Skeletal muscle cell (primary cell): ENCODE data around the gene GPC3.
A peak's percentile ranks its signal among the peaks of the same experiment; 100 is the strongest.
"Not testable (repeated sequence)": the region's sequence is repeated elsewhere in the genome, so short reads cannot be mapped to it uniquely, and the experiment has no call there.

Source experiments
- DNase-seq: peaks from one replicate; pipeline ENCODE4 v3.0.0-alpha.2; 2010; ENCODE audit warnings: low read depth
- H3K4me3 ChIP-seq: 2 replicates; pipeline ENCODE4 v1.5.1; 2011; ENCODE audit warnings: low read depth, mild to moderate bottlenecking, control low read depth, low read length, moderate library complexity

Gene GPC3

DNA sequence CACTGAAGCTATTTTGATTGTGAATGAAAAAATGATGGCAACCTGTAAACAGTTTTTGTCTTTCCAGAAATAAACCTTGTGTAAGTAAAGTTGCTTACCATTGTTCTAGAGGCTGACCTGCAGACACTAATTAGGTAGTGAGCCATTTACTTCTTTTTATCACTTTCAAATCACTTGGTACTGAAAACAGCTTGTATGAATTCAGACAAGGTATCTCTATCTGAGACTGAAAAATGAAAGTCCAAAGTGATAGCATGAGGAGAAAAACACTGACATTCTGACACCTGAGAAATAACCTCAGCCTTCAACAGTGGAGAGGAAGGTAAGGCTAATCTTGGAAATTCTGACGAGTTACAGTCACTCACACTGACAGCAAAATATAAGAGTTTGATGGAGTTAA is 238.8 kb downstream of the GPC3 start:
- no peak overlapping the region for H3K4me3 ChIP-seq
- no peak for DNase-seq

DNA sequence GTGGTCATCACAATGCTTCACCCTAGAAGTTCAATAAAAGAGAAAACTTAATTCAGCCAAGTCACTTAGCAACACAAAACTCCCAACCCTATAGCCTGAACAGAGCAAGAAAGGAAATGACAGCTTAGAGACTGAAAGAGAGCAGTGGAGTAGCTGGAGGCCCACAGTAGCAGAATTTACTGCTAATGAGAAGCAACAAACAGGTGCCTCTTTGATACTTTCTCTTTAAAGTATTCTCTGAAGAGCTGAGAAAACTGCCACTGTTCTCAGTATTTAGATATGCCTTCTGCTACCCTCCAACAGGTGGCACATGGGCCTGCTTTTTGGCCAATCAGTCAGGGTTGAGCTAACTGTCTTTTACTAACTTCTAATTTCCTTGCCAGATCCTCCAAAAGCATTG is 240.0 kb downstream of the GPC3 start:
- no peak overlapping the region for H3K4me3 ChIP-seq

DNA sequence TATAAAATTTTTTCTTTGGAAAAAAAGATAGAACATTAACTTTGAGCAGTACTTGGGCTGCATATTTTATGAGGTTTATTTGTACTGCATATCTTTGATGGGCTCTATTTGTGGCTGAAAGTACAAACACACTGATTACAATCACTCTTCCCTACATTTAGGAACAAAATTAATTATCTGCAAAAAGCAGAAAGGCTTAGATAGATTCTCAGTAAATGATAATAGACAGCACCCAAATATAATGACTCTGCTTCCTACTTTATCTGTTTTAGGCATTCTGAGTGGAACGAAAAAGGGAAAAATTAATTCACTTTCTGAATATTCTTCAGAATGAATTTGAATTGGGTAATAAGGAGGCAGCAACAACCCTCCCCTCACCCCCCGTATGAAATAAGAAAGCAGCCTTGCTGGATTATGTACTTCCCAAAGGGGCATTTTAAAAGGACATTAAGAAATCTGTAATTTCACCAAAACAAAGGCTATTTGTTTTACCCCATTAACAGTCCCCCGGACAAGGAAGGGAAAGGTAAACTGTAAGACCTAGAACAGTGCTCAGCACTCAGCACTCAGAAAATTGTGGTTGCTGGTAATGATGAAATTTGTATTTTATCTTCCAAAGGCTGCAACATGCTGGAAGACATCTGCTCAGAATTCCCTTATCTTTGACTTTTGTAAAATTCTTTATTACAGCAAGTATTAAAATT is 242.6 kb downstream of the GPC3 start:
- DNase-seq = no peak
- H3K4me3 ChIP-seq = no peak overlapping the region

More for the DNA sequence above, 240.0 kb downstream of the GPC3 start:
- no peak for DNase-seq

DNA sequence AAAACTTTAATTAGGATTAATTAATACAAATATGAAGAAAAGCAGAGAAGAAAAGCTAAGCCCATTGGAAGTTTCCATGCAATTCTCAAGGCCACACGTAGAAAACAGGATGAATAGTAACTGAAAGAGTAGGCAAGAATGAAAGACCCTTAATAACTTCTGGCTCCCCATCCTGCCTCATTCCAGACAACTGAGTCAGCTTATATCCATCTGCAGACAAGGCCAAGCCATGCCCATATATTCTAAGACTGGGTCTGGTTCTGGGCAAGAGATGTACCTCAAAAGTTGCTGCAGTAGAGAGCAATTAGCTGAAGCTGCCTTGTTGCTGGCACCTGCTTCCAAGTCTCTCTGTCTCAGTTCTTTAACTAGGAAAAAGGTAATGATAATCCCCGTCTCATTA is 244.1 kb downstream of the GPC3 start:
- no peak for DNase-seq

DNA sequence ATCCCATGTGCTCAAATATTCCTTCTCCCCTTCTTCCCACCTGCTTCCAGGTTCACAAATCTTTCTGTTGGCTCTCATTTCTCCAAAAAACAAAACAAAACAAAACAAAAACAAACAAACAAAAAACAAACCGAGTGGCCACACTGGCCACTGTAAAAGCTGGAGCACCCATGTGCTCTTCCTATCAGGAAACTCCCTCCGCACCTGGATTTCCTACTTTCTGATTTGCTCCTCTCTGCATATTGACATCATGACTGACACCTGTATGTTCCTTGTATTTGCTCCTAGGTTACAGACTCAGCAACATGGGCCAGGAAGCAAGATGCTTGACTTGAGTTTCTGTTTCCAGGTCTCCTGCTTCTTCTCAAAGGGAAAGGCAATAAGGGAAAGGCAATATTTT is 258.8 kb downstream of the GPC3 start:
- no peak for DNase-seq
- no peak overlapping the region for H3K4me3 ChIP-seq

More for the DNA sequence above, 244.1 kb downstream of the GPC3 start:
- H3K4me3 ChIP-seq = no peak overlapping the region

DNA sequence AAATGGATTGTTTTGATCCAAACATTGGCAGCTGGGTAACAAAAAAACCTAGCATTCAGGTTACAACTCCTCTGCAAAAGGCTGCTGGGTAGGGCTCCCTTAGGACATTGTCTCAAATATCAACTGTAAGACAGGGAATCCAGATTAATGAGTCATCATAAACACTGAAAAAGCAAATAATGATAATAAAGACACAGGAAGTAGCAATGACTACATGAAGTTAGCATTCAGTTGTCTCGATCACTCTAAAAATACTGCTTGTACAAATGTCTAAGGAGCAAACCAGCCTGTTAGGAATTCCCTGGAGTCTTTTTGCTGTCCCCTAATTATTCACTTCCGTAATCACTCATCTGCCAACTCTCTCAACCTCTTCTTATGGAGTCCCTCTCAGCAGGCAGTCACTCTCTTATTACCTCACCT is 259.2 kb downstream of the GPC3 start:
- DNase-seq = peak; percentile 51
- no peak overlapping the region for H3K4me3 ChIP-seq

DNA sequence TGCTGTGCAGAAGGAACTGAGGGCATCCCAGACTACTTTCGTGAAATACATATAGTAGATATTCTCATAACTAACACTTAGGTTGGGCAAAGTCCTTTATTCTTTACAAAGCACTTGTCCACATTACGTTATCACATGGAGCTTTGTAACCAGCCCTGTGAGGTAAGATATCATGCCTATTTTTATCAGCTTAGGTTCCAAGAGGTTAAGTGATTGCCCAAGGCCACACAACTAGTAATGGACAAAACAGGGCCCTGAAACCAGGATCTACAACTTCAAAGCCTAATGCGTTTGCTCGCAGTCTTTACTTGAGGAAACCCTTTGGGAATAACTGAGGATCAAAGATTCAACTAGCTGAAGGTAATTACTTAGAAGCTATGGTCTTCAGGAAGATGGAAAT is 261.5 kb downstream of the GPC3 start:
- no peak overlapping the region for H3K4me3 ChIP-seq
- no peak for DNase-seq

DNA sequence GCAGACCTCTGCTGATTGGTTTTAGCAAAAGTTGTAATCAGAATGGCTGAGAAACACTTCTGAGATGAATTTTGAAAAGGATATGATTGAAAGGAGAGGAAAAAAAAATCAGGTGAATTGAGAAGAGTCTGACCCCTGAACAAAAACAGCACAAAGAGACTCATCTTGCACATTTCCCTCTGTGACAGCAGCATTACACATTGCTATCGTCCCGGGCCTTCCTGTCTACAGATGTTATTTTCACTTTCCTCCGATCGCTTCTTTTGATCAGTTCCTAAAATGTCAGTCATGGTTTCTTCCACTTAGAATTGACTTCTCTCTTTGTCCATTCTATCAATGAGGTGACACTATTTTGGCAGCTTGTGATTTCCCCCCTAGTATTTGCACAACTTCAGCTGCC is 262.6 kb downstream of the GPC3 start:
- H3K4me3 ChIP-seq = no peak overlapping the region
- DNase-seq = no peak

DNA sequence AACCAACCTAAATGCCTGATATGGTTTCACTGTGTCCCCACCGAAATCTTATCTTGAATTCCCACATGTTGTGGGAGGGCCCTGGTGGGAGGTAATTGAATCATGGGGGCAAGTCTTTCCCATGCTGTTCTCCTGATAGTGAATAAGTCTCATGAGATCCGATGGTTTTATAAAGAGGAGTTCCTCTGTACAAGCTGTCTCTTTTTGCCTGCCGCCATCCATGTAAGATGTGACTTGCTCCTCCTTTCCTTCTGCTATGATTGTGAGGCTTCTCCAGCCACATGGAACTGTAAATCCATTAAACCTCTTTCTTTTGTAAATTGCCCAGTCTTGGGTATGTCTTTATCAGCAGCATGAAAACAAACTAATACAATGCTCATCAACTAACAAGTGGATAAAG is 265.1 kb downstream of the GPC3 start:
- not testable (repeated sequence) for DNase-seq, H3K4me3 ChIP-seq

DNA sequence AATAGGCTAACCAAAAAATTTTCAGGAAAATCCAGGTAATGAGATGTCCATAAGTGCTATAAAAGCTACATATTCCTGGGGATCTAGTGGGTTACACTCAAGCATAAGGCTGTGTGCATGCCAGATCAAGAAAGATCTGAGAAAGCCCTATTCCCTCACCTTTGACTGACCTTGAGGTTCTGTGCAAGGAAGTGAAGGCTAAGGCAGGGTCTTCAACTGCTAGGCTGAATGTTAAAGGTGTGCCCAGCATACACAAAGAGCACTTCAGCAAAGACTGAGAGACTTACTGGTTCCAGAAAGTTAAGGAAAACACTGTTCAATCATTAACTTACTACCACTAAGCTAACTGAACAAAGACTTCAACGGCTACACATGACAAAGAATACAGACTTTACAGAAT is 269.7 kb downstream of the GPC3 start:
- DNase-seq = no peak
- no peak overlapping the region for H3K4me3 ChIP-seq

DNA sequence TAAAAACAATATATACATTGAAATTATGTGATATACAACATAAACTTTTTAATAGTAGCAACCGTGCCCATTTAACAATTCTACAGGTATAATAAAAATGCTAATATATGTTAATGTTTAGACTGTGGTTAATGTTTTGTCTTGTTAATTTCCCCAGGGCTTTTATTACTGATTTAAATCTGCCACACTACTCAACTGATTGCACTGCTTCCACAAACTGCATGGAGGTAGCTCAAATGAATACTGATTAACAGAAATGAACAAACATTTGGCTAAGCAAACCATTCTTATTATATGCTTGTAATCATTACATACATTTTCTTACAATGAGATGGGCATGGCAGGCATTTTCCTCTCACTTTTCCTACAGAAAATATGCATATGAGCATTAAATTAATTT is 275.9 kb downstream of the GPC3 start:
- H3K4me3 ChIP-seq = no peak overlapping the region
- DNase-seq = no peak

DNA sequence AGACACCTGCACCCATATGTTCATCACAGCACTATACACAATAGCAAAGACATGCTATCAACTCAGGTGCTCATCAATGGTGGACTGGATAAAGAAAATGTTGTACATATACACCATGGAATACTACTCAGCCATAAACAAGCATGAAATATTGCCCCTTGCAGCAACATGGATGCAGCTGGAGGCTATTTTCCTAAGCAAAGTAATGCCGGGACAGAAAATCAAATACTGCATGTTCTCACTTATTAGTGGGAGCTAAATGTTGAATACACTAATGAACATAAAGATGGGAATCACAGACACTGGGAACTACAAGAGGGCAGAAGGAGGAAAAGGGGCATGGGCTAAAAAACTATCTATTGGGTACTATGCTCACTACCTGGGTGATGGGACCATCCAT is 278.5 kb downstream of the GPC3 start:
- no peak overlapping the region for H3K4me3 ChIP-seq
- no peak for DNase-seq

DNA sequence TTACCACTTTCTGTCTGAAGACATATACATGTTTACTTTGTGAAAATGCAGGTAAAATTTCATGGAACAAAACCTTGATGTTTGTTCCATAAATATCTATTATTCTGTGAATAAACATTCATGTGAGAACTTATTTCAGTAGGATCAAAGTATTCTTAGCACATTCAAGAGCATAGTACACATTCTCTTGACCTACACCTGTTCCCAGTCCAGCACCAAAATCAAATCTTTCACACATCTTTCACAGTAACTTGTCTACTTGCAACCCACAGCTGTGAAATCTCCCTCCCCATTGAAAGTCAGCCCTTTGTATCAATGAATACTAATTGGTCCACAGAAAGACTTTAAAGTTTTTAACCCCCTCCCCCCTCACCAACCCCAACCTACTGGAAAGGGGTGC is 283.2 kb downstream of the GPC3 start:
- DNase-seq = no peak
- H3K4me3 ChIP-seq = no peak overlapping the region

DNA sequence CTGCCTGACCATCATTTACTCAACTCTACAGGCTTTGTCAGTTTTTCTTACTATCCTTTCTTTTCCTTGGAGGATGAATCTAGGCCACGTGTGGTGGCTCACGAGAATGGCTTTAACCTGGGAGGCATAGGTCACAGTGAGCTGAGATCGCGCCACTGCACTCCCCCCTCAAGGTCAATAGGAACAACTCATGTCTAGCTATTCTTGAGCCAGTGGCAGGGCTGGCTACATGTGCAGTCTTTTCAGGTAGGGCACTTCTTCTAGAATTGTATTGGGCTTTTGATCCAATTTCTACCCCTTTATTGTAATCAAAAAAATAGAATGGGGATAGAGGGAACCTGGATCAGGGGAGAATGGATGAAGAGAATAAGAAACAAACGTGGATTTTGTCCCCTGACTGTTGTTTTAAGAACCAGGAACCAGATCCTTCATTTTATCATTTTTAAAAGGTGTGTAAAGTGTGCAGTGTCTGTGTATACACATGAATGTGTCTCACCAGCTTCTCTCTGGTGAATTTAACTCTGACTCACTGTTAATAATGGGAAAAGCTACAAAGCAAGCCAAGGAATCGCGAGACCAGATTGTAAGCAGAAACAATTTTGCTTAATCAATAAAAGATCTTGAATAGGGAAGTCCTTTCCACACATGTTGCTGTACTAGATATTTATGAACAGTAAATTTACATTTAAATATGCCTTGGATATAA is 286.2 kb downstream of the GPC3 start:
- no peak for DNase-seq

DNA sequence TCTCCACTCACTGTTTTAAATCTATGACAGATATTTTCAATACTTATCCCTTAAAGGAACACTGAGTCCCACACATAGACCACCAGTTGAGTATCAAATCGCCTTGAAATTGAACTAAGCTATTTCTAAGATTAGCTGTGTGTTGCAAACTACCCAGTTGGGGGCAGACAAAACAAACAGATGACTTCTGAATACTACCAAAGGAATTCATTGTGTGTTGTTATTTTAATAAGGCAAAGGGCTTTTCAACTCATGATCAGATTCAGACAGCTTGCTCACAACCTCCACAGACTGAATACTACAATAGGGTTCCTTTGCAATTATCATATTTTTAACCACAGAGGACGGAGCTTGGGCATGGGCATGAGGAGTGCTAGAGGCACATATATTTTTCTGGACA is 287.1 kb downstream of the GPC3 start:
- H3K4me3 ChIP-seq = no peak overlapping the region
- DNase-seq = peak; percentile 36

More for the DNA sequence above, 286.2 kb downstream of the GPC3 start:
- H3K4me3 ChIP-seq = no peak overlapping the region

DNA sequence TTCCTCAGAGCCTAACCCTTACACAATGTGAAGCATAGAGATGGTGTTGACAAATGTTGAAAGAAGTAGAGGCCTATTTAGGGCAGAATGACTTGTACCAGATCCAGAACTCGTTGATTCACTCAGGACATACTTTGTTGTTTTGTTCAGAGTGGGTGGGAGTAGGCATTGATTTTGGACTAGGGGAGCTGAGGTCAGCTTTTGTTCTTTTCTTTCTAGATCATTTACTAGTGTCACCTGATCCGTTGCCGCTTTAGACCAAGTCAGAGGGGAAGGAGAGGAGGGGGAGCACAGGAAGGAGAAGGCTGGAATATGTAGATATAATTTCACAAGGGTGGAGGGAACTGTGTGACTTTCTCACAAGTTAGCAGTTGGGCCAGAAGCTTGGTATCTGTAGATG is 287.7 kb downstream of the GPC3 start:
- DNase-seq = peak; percentile 19
- H3K4me3 ChIP-seq = no peak overlapping the region

DNA sequence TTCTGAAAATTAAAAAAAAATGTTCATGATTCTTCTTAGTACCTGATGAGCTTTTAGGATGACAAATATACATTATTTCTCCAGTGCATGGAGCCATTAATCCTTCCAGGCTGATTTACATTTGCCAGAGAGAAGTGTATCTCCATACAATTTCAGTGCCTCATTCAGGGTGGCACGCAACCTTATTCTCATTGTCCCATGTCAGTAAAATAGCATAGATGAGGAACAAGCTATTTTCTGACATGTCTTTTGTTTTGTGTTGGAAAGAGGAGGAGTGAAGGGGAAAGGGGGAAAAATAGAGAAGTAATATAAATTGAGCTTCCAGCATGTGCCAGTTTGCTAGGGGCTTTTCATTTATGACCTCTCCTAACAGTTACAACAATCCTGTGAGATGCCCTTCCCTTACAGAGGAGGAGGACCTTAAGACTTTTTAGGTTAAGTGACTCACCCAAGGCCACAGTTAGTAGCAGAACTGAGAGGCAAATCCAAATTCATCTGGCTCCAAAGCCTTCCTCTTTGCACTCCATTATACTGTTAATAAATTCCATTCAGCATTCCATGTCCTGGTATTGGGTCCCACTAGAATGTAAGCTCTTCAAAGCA is 295.3 kb downstream of the GPC3 start:
- no peak overlapping the region for H3K4me3 ChIP-seq
- no peak for DNase-seq

DNA sequence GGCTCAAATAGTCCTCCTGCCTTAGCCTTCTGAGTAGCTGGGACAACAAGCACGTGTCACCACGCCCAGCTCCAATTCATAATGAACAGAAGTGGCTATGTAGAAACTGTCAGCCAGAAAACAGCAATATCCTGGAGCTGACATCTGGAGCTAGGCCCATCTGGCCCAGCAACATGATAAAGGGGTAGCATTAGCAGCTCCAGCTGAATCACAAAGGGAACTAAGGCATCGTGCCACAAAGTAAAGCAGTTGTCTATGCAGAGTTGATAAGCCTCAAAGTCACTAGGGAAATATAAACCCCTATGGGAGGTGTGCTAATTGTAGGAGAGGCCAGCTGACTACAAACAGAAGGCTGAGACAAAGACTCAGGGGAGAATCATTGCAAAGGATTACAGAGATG is 299.6 kb downstream of the GPC3 start:
- no peak overlapping the region for H3K4me3 ChIP-seq
- no peak for DNase-seq

DNA sequence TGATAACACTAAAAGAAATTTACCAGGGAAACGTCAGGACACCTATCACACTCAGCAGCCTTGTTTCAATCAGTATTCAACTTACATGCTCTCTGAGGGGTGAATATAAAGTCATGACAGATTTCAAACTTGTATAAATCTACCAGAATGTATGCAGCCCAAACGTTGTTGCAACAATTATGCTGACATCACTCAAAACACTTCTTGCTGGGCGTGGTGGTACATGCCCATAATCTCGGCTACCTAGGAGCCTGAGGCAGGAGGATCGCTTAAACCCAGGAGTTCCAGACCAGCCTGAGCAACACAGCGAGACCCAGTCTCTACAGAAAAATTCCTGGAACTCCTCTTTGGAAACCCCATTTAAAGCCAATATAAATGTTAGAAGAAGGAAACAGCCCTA is 303.5 kb downstream of the GPC3 start:
- no peak overlapping the region for H3K4me3 ChIP-seq
- DNase-seq = no peak

DNA sequence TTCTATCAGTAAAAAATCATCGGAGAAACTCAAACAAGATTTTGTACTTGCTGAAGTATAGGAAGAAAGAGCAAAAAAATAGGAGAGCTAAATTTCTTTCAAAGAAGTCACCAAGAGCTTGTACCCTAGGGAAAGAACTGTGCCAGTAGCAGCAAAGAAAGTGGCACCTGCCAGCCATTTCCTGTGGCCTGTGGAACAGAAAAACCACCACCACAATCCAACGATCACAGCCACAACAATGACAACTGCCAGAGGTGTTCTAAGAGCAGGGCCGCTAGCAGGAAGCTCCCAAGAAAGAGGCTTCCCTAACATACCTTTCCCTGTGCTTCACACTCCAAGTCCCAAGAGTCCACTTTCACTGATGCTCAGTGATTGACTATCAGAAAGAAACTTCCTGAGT is 304.0 kb downstream of the GPC3 start:
- no peak for DNase-seq
- H3K4me3 ChIP-seq = no peak overlapping the region
